SU-DHL-6 (cell line): ENCODE data around the gene ZNF41.

ENCODE experiments used
- H2AFZ ChIP-seq: fragments of 200-600 bp; sonication (generic); 2 replicates; pipeline ENCODE4 v1.6.1; 2014; ENCODE audit warnings: low read depth, mild to moderate bottlenecking, moderate library complexity, mixed read lengths, antibody characterized with exemption, low read length; ENCODE audit not compliant: severe bottlenecking
- H3F3A ChIP-seq: fragments of 200-600 bp; shearing (Covaris generic); 2 replicates; pipeline ENCODE4 v1.6.0; 2016; ENCODE audit warnings: antibody characterized with exemption, mild to moderate bottlenecking; ENCODE audit not compliant: insufficient read depth
- H3K27ac ChIP-seq: fragments of 200-600 bp; sonication (generic); 2 replicates; pipeline ENCODE4 v1.5.1; 2016; ENCODE audit warnings: low read depth, mild to moderate bottlenecking, low read length, moderate library complexity, mixed read lengths
- H3K27me3 ChIP-seq: fragments of 200-600 bp; sonication (generic), shearing (Covaris generic); 2 replicates; pipeline ENCODE4 v1.6.0; 2014; ENCODE audit warnings: mild to moderate bottlenecking, low read length
- H3K36me3 ChIP-seq: fragments of 200-600 bp; sonication (generic); 2 replicates; pipeline ENCODE4 v1.6.1; 2014; ENCODE audit warnings: mild to moderate bottlenecking, low read length, mixed read lengths
- H3K4me2 ChIP-seq: fragments of 300-600, 200-600 bp; shearing (Covaris generic), sonication (generic); 2 replicates; pipeline ENCODE4 v1.6.0; 2014; ENCODE audit warnings: low read length, low read depth, mild to moderate bottlenecking; ENCODE audit not compliant: poor library complexity, severe bottlenecking
- H3K4me3 ChIP-seq: fragments of 200-600 bp; sonication (generic); 2 replicates; pipeline ENCODE4 v1.5.1; 2014; ENCODE audit warnings: antibody characterized with exemption, low read length, mild to moderate bottlenecking, mixed read lengths; ENCODE audit not compliant: insufficient read depth, poor library complexity, severe bottlenecking
- H3K79me2 ChIP-seq: fragments of 200-600 bp; sonication (generic); 2 replicates; pipeline ENCODE4 v1.6.1; 2014; ENCODE audit warnings: mild to moderate bottlenecking, low read length, moderate library complexity; ENCODE audit not compliant: insufficient read depth
- H3K9ac ChIP-seq: fragments of 200-600 bp; sonication (generic); 2 replicates; pipeline ENCODE4 v1.7.0; 2014; ENCODE audit warnings: mild to moderate bottlenecking, low read length
- H3K9me2 ChIP-seq: fragments of 200-600 bp; sonication (generic); replicated peaks from 2 replicates; pipeline ENCODE4 v1.6.1; 2014; ENCODE audit warnings: low read length; ENCODE audit not compliant: insufficient read depth
- H3K9me3 ChIP-seq: fragments of 200-600 bp; sonication (generic); 2 replicates; pipeline ENCODE4 v1.6.1; 2014; ENCODE audit warnings: low read length, mixed read lengths; ENCODE audit not compliant: insufficient read depth
- H4K20me1 ChIP-seq: fragments of 200-600 bp; sonication (generic); 2 replicates; pipeline ENCODE4 v1.6.1; 2014; ENCODE audit warnings: low read depth, mild to moderate bottlenecking, antibody characterized with exemption, low read length, moderate library complexity, mixed read lengths
- CTCF ChIP-seq: fragments of 200-600 bp; sonication (generic); IDR thresholded peaks from one replicate; pipeline ENCODE4 v1.5.1; 2017; ENCODE audit warnings: antibody characterized with exemption, mild to moderate bottlenecking, low read length, moderate library complexity; ENCODE audit not compliant: insufficient read depth, poor library complexity, severe bottlenecking
- EZH2phosphoT487 ChIP-seq: fragments of 200-600 bp; sonication (generic), shearing (Covaris generic); conservative IDR thresholded peaks from 2 replicates; pipeline ENCODE4 v1.6.1; 2018; ENCODE audit warnings: mild to moderate bottlenecking, antibody characterized with exemption, low read length, moderate library complexity, mixed read lengths

Gene ZNF41

DNA sequence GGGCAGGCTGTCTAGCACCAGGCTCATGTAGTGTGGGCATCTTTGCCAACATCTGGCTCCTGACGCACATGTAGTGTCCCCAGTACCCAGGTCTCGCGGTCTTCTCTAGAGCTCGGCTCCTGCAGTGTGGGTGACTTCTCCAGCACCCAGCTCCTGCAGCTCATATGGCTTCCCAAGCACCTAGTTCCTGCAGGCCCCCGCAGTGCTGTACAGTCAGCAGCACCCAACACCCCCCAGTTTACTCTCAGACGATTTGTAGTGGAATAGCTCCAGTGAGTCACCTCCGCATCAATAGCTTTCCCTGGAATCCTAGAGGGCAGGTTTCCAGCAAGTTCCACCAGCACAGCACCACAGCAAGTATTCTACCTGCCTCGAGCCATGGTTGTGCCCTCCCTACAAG is 30.9 kb downstream of the ZNF41 start:
- TF ChIP-seq CTCF: no peak
- no peak for TF ChIP-seq EZH2phosphoT487
- Histone ChIP-seq H2AFZ (no peak overlapping the region), H4K20me1 (no peaks in the 10 kb centered on the region), H3K4me3 (no peak overlapping the region), H3K9me2 (no peaks in the 10 kb centered on the region), H3K36me3 (peaks cover 26% of the 10 kb centered on the region; the same call in 1 of the 2 replicates), H3K27me3 (no peaks in the 10 kb centered on the region), H3K9me3 (peaks cover 20% of the 10 kb centered on the region; the same call in 1 of the 2 replicates), H3K27ac (no peak overlapping the region), H3F3A (no peaks in the 10 kb centered on the region), H3K4me2 (no peak overlapping the region), H3K79me2 (no peaks in the 10 kb centered on the region), H3K9ac (no peak overlapping the region)

DNA sequence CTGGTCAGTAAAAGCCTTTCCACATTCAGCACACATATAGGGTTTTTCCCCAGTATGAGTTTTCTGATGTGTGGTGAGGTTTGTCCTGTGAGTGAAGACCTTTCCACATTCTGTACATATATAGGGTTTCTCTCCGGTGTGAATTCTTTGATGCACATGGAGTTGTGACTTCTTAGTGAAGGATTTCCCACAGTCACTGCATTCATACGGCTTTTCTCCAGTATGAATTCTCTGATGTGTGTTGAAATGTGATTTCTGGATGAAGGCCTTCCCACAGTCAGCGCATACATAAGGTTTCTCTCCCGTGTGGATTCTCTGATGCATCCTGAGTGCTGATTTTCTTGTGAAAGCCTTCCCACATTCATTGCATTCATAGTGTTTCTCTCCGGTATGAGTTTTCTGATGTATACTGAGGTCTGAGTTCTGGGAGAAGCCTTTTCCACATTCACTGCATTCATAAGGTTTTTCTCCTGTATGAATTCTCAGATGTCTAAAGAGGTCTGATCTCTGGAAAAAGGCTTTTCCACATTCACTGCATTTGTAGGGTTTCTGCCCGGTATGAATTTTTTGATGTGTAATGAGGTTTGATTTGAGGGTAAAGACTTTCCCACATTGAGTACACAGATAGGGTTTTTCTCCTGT is 34.7 kb downstream of the ZNF41 start:
- Histone ChIP-seq H3K79me2 (no peaks in the 10 kb centered on the region), H3K4me3 (no peak overlapping the region), H3K9me3 (peaks cover 20% of the 10 kb centered on the region; the same call in 1 of the 2 replicates), H3F3A (no peaks in the 10 kb centered on the region), H3K27me3 (no peaks in the 10 kb centered on the region), H3K9me2 (no peaks in the 10 kb centered on the region), H3K9ac (no peak overlapping the region), H4K20me1 (no peaks in the 10 kb centered on the region), H3K36me3 (peaks cover 23% of the 10 kb centered on the region; the same call in 1 of the 2 replicates), H3K27ac (no peak overlapping the region), H3K4me2 (no peak overlapping the region), H2AFZ (no peak overlapping the region)
- TF ChIP-seq CTCF (no peak), EZH2phosphoT487 (no peak)

- Histone ChIP-seq H3K4me2 (no peak overlapping the region), H2AFZ (no peak overlapping the region), H3K9ac (no peak overlapping the region), H3K27ac (no peak overlapping the region), H3F3A (no peaks in the 10 kb centered on the region), H4K20me1 (no peaks in the 10 kb centered on the region), H3K36me3 (peaks cover 21% of the 10 kb centered on the region; the same call in 1 of the 2 replicates), H3K9me3 (peaks cover 20% of the 10 kb centered on the region; the same call in 1 of the 2 replicates), H3K4me3 (no peak overlapping the region), H3K27me3 (no peaks in the 10 kb centered on the region), H3K79me2 (no peaks in the 10 kb centered on the region), H3K9me2 (no peaks in the 10 kb centered on the region)
- TF ChIP-seq EZH2phosphoT487 (no peak), CTCF (no peak)
These were observed 35.4 kb downstream of the ZNF41 start for GRCh38 chrX:47447607-47448006.
